SK-N-SH (cell line): ENCODE data around the gene SENP1. TPM values are rescaled to one million over a fixed set of nuclear protein-coding genes. Genes with fewer than 3 reads are reported as not detected.

ENCODE experiments used
- CTCF ChIA-PET: fragments of 300-600, 350-600 bp; formaldehyde crosslinking; extraction: SDS; loops from one replicate; lab custom pipeline; 2021; lab: Yijun Ruan, JAX
- POLR2A ChIA-PET: fragments of 350-600 bp; sonication (Branson Sonifier 250); formaldehyde crosslinking; extraction: SDS; loops from one replicate; lab custom pipeline; 2020; ENCODE audit warnings: antibody characterized with exemption, inconsistent platforms; lab: Yijun Ruan, JAX
- DNase-seq: peaks from one replicate; pipeline ENCODE4 v3.0.0; 2012
- H2AFZ ChIP-seq: fragments of 200-600 bp; sonication (generic); 2 replicates; pipeline ENCODE4 v1.8.1; 2016; ENCODE audit warnings: antibody characterized with exemption, mild to moderate bottlenecking, low read depth
- H3F3A ChIP-seq: fragments of 200-600 bp; sonication (generic); replicated peaks from 2 replicates; pipeline ENCODE3; 2016; ENCODE audit warnings: antibody characterized with exemption, mild to moderate bottlenecking; ENCODE audit not compliant: insufficient read depth
- H3K27ac ChIP-seq, 2 experiments: fragments of 200-500 bp in 1 of 2; fragments of 200-600 bp in 1 of 2; sonication (Bioruptor generic) in 1 of 2; sonication (generic), shearing (Covaris generic) in 1 of 2; 2 replicates each; pipeline versions ENCODE4 v1.5.1 to v1.6.1; 2014 to 2016; ENCODE audit warnings: low read depth in 2 of 2, inconsistent platforms in 1 of 2, low read length in 1 of 2, mild to moderate bottlenecking in 1 of 2, mixed read lengths in 1 of 2
- H3K27me3 ChIP-seq: fragments of 200-600 bp; sonication (generic), shearing (Covaris generic); 2 replicates; pipeline ENCODE4 v1.6.1; 2016; ENCODE audit warnings: mixed run types; ENCODE audit not compliant: insufficient read depth
- H3K36me3 ChIP-seq, 2 experiments: fragments of 200-500 bp in 1 of 2; fragments of 200-600 bp in 1 of 2; sonication (Bioruptor generic) in 1 of 2; sonication (generic) in 1 of 2; replicated peaks in 1 of 2; 2 replicates each; pipeline versions ENCODE3 to v1.5.1; 2014 to 2016; ENCODE audit warnings: low read length in 1 of 2, mild to moderate bottlenecking in 1 of 2; ENCODE audit not compliant: insufficient read depth in 2 of 2, control insufficient read depth in 1 of 2
- H3K4me1 ChIP-seq, 2 experiments: fragments of 200-500 bp in 1 of 2; fragments of 200-600 bp in 1 of 2; sonication (Bioruptor generic) in 1 of 2; sonication (generic), shearing (Covaris generic) in 1 of 2; 2 replicates each; pipeline versions ENCODE4 v1.5.1 to v1.6.1; 2014 to 2016; ENCODE audit warnings: low read depth in 1 of 2, low read length in 1 of 2, mixed run types in 1 of 2; ENCODE audit not compliant: insufficient read depth in 2 of 2, control insufficient read depth in 1 of 2
- H3K4me2 ChIP-seq: fragments of 200-600 bp; sonication (generic), shearing (Covaris generic); 2 replicates; pipeline ENCODE4 v1.6.1; 2017; ENCODE audit warnings: mixed run types
- H3K4me3 ChIP-seq, 2 experiments: fragments of 200-500 bp in 1 of 2; fragments of 200-600 bp in 1 of 2; sonication (Bioruptor generic) in 1 of 2; sonication (generic), shearing (Covaris generic) in 1 of 2; 2 replicates each; pipeline versions ENCODE4 v1.5.1 to v1.8.1; 2014 to 2016; ENCODE audit warnings: low read depth in 2 of 2, inconsistent platforms in 1 of 2, low read length in 1 of 2, mild to moderate bottlenecking in 1 of 2, mixed read lengths in 1 of 2, moderate library complexity in 1 of 2
- H3K79me2 ChIP-seq: fragments of 200-600 bp; sonication (generic); 2 replicates; pipeline ENCODE4 v1.8.1; 2017; ENCODE audit warnings: mild to moderate bottlenecking; ENCODE audit not compliant: insufficient read depth
- H3K9ac ChIP-seq: fragments of 200-600 bp; sonication (generic); 2 replicates; pipeline ENCODE4 v1.6.1; 2017; ENCODE audit warnings: mixed run types
- H3K9me2 ChIP-seq: fragments of 200-600 bp; sonication (generic); 2 replicates; pipeline ENCODE4 v1.6.1; 2017; ENCODE audit warnings: mixed run types
- H3K9me3 ChIP-seq: fragments of 200-600 bp; sonication (generic); 2 replicates; pipeline ENCODE4 v1.6.1; 2017; ENCODE audit warnings: mixed run types, mild to moderate bottlenecking, moderate library complexity
- H4K20me1 ChIP-seq: fragments of 200-600 bp; sonication (generic); 2 replicates; pipeline ENCODE4 v1.6.1; 2017; ENCODE audit warnings: mild to moderate bottlenecking, mixed run types; ENCODE audit not compliant: insufficient read depth
- CTCF ChIP-seq: fragments of 200-600 bp; sonication (generic); IDR thresholded peaks from 2 replicates; pipeline ENCODE4 v1.6.1; 2017; ENCODE audit warnings: antibody characterized with exemption, mild to moderate bottlenecking, moderate library complexity
- ELF1 ChIP-seq: IDR thresholded peaks from 2 replicates; pipeline ENCODE4 v1.4.0; 2012
- EP300 ChIP-seq, 2 experiments: IDR thresholded peaks; 2 replicates each; pipeline versions ENCODE4 v1.4.0 to v1.6.1; 2012; ENCODE audit warnings: borderline replicate concordance in 1 of 2, low read depth in 1 of 2, low read length in 1 of 2
- EZH2phosphoT487 ChIP-seq: fragments of 200-600 bp; sonication (generic); IDR thresholded peaks from 2 replicates; pipeline ENCODE4 v1.6.1; 2017; ENCODE audit warnings: low read depth, mixed run types, mild to moderate bottlenecking, antibody characterized with exemption, moderate library complexity, borderline replicate concordance
- GABPA ChIP-seq: IDR thresholded peaks from 2 replicates; pipeline ENCODE4 v1.4.0; 2012; ENCODE audit warnings: low read depth, mild to moderate bottlenecking
- GATA2 ChIP-seq: sonication (generic); formaldehyde crosslinking; IDR thresholded peaks from 2 replicates; pipeline ENCODE4 v1.5.0; 2020; ENCODE audit warnings: mild to moderate bottlenecking, missing genetic modification reagents
- MEF2A ChIP-seq: IDR thresholded peaks from 2 replicates; pipeline ENCODE4 v1.4.0; 2012; ENCODE audit warnings: low read depth, borderline replicate concordance
- NFIC ChIP-seq: IDR thresholded peaks from 2 replicates; pipeline ENCODE4 v1.4.0; 2012; ENCODE audit warnings: borderline replicate concordance
- RCOR1 ChIP-seq: fragments of 150-350 bp; IDR thresholded peaks from 2 replicates; pipeline ENCODE4 v1.6.1; 2017; ENCODE audit warnings: antibody characterized with exemption, low read length
- REST ChIP-seq: IDR thresholded peaks from 2 replicates; pipeline ENCODE4 v1.6.1; 2012; ENCODE audit warnings: mild to moderate bottlenecking, low read depth, low read length, moderate library complexity
- RXRA ChIP-seq: IDR thresholded peaks from 2 replicates; pipeline ENCODE4 v1.4.0; 2012; ENCODE audit warnings: low read depth, mild to moderate bottlenecking, borderline replicate concordance
- TAF1 ChIP-seq: IDR thresholded peaks from 2 replicates; pipeline ENCODE4 v1.6.1; 2012; ENCODE audit warnings: low read depth, mild to moderate bottlenecking, low read length, moderate library complexity, borderline replicate concordance
- YY1 ChIP-seq: IDR thresholded peaks from 2 replicates; pipeline ENCODE4 v1.4.0; 2012; ENCODE audit warnings: low read depth, mild to moderate bottlenecking
- WGBS: methylation state at CpG from one replicate; pipeline ENCODE4 v1.1.6; 2017; ENCODE audit warnings: low lambda C conversion rate; 5-methylcytosine and 5-hydroxymethylcytosine counted together
- polyA plus RNA-seq, 3 experiments: library from polyadenylated mRNA; depleted of rRNA; stranded (reverse); fragments of >200 nt; gene quantifications; 2 replicates each; pipeline ENCODE4 v1.2.3, GENCODE V29; 2012
- TF ChIP-seq, protein P1 (sequence below): IDR thresholded peaks from 2 replicates; pipeline ENCODE4 v1.4.0; 2012; ENCODE audit warnings: low read depth, borderline replicate concordance
- TF ChIP-seq, protein P2 (sequence below): fragments of 150-350 bp; IDR thresholded peaks from 2 replicates; pipeline ENCODE4 v1.6.1; 2016; ENCODE audit warnings: mild to moderate bottlenecking, low read depth, low read length

SENP1 gene
- polyA plus RNA-seq, 1 of the 3 experiments (the other 2 are of a cell fraction): 5.6 TPM

GRCh38 chr12:48005750-48006021, 100.2 kb downstream of the SENP1 start:
- Histone ChIP-seq H3K9me3 (no peaks in the 10 kb centered on the region), H3K79me2 (no peaks in the 10 kb centered on the region), H3K4me1 (peaks cover 5 to 31% of the 10 kb centered on the region in 2 experiments; a peak in 1 of 4 replicates), H4K20me1 (no peaks in the 10 kb centered on the region), H3K27me3 (peaks cover 79% of the 10 kb centered on the region), H3K9ac (no peak overlapping the region), H3K4me2 (no peak overlapping the region), H3K9me2 (no peaks in the 10 kb centered on the region), H3K36me3 (no peaks in the 10 kb centered on the region), H3K27ac (no peak overlapping the region), H3K4me3 (no peak overlapping the region), H2AFZ (no peak overlapping the region), H3F3A (no peaks in the 10 kb centered on the region)
- no peak for TF ChIP-seq TAF1
- TF ChIP-seq CTCF: no peak
- no peak for TF ChIP-seq RXRA
- TF ChIP-seq EZH2phosphoT487: no peak
- TF ChIP-seq NFIC: no peak
- no peak for DNase-seq
- ChIA-PET CTCF (interaction anchor here (1.3 to 1.6 kb wide), 2 partner anchors 42 to 168 kb away, joined by 3 to 6 read pairs; partner anchors contain the start of gene TMEM106C), POLR2A (no interaction called here)

- H3K36me3 ChIP-seq: no peaks in the 10 kb centered on the region
- peaks cover 82% of the 10 kb centered on the region for H3K27me3 ChIP-seq
- no peak overlapping the region for H3K4me2 ChIP-seq
- H3K4me1 ChIP-seq: peaks cover 5 to 31% of the 10 kb centered on the region in 2 experiments; a peak in 1 of 4 replicates
- H3K27ac ChIP-seq: no peak overlapping the region
- no peak overlapping the region for H2AFZ ChIP-seq
- no peaks in the 10 kb centered on the region for H3K9me2 ChIP-seq
- CTCF ChIA-PET: interaction anchor here (0.8 to 2.0 kb wide), 4 partner anchors 14 to 167 kb away, joined by 3 to 7 read pairs (median 5); partner anchors contain the start of gene TMEM106C
- no peak overlapping the region for H3K9ac ChIP-seq
- H4K20me1 ChIP-seq: no peaks in the 10 kb centered on the region
- no peak overlapping the region for H3K4me3 ChIP-seq
- DNase-seq: no peak
- H3K79me2 ChIP-seq: no peaks in the 10 kb centered on the region
- WGBS: 61% methylated on average over 17 of the region's 30 CpGs
- H3K9me3 ChIP-seq: no peaks in the 10 kb centered on the region
- TF ChIP-seq REST (no peak), RCOR1 (no peak), GABPA (no peak), EP300 (IDR thresholded peaks at IDR 0.05; ENCODE audit: borderline replicate concordance in 1 of 2, low read depth in 1 of 2, low read length in 1 of 2) (no peak), MEF2A (no peak), ELF1 (no peak), CTCF (no peak), YY1 (no peak), GATA2 (CRISPR knock-in tag) (no peak), EZH2phosphoT487 (no peak)
- TF ChIP-seq, protein P1, sequence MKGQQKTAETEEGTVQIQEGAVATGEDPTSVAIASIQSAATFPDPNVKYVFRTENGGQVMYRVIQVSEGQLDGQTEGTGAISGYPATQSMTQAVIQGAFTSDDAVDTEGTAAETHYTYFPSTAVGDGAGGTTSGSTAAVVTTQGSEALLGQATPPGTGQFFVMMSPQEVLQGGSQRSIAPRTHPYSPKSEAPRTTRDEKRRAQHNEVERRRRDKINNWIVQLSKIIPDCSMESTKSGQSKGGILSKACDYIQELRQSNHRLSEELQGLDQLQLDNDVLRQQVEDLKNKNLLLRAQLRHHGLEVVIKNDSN: no peak
- TF ChIP-seq, protein P2, sequence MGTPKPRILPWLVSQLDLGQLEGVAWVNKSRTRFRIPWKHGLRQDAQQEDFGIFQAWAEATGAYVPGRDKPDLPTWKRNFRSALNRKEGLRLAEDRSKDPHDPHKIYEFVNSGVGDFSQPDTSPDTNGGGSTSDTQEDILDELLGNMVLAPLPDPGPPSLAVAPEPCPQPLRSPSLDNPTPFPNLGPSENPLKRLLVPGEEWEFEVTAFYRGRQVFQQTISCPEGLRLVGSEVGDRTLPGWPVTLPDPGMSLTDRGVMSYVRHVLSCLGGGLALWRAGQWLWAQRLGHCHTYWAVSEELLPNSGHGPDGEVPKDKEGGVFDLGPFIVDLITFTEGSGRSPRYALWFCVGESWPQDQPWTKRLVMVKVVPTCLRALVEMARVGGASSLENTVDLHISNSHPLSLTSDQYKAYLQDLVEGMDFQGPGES: no peak
- TF ChIP-seq, all 33 proteins: peak for 0
- POLR2A ChIA-PET: no interaction called here
- no peaks in the 10 kb centered on the region for H3F3A ChIP-seq
These were observed 100.7 kb downstream of the SENP1 start for GRCh38 chr12:48005001-48005749.
